Liver (tissue), 9 donors: ENCODE data around the gene CD300H. TPM values are rescaled to one million over a fixed set of nuclear protein-coding genes. Genes with fewer than 3 reads are reported as not detected.

ENCODE experiments used
- DNase-seq: peaks from one replicate; pipeline ENCODE4 v3.0.0-alpha.2; 2017; ENCODE audit warnings: low spot score
- H3K27ac ChIP-seq, 2 donors: one replicate each; pipeline ENCODE4 v1.7.0; 2013; ENCODE audit warnings: inconsistent platforms in 2 of 2, low read length in 2 of 2, control low read depth in 1 of 2, low read depth in 1 of 2, mild to moderate bottlenecking in 1 of 2
- H3K27me3 ChIP-seq, 4 donors: one replicate each; pipeline versions ENCODE4 v1.6.1 to v1.7.0; 2013; ENCODE audit warnings: low read length in 3 of 4, inconsistent platforms in 1 of 4, mild to moderate bottlenecking in 1 of 4, moderate library complexity in 1 of 4; ENCODE audit not compliant: control insufficient read depth in 4 of 4, insufficient read depth in 4 of 4
- H3K36me3 ChIP-seq, 4 donors: one replicate each; pipeline versions ENCODE4 v1.6.1 to v1.7.0; 2013; ENCODE audit warnings: low read length in 3 of 4, mild to moderate bottlenecking in 3 of 4, low read depth in 1 of 4, moderate library complexity in 1 of 4; ENCODE audit not compliant: control insufficient read depth in 4 of 4, insufficient read depth in 3 of 4
- H3K4me1 ChIP-seq, 4 donors: one replicate each; pipeline versions ENCODE4 v1.6.1 to v1.7.0; 2013; ENCODE audit warnings: low read length in 3 of 4, mild to moderate bottlenecking in 3 of 4, moderate library complexity in 1 of 4; ENCODE audit not compliant: control insufficient read depth in 4 of 4, insufficient read depth in 4 of 4
- H3K4me3 ChIP-seq, 3 donors: one replicate each; pipeline versions ENCODE4 v1.6.1 to v1.7.0; 2013; ENCODE audit warnings: low read length in 3 of 3, control low read depth in 1 of 3, low read depth in 1 of 3, mild to moderate bottlenecking in 1 of 3
- H3K9ac ChIP-seq, 2 donors: one replicate each; pipeline ENCODE4 v1.7.0; 2013; ENCODE audit warnings: low read length in 2 of 2, mild to moderate bottlenecking in 2 of 2, moderate library complexity in 2 of 2, control low read depth in 1 of 2, low read depth in 1 of 2
- H3K9me3 ChIP-seq, 4 donors: one replicate each; pipeline versions ENCODE4 v1.6.1 to v1.7.0; 2013; ENCODE audit warnings: low read length in 3 of 4; ENCODE audit not compliant: control insufficient read depth in 4 of 4
- CTCF ChIP-seq: fragments of 150-350 bp; IDR thresholded peaks from 2 replicates; pipeline ENCODE4 v1.5.1; 2017; ENCODE audit warnings: improper control_type of control experiment, low read depth, low read length; ENCODE audit not compliant: missing input control
- EGR1 ChIP-seq, 2 donors: IDR thresholded peaks; 2 replicates each; pipeline ENCODE4 v1.6.1; 2016 to 2018; ENCODE audit warnings: antibody characterized with exemption in 2 of 2, low read depth in 2 of 2
- FOXA1 ChIP-seq: IDR thresholded peaks from 2 replicates; pipeline ENCODE4 v1.6.1; 2016; ENCODE audit warnings: antibody characterized with exemption
- FOXA2 ChIP-seq: IDR thresholded peaks from 2 replicates; pipeline ENCODE4 v1.6.1; 2016; ENCODE audit warnings: antibody characterized with exemption
- GABPA ChIP-seq, 2 donors: IDR thresholded peaks in 1 of 2; conservative IDR thresholded peaks in 1 of 2; 2 replicates each; pipeline ENCODE4 v1.6.1; 2016; ENCODE audit warnings: antibody characterized with exemption in 2 of 2, mild to moderate bottlenecking in 1 of 2, moderate library complexity in 1 of 2
- HNF4A ChIP-seq, 2 donors: conservative IDR thresholded peaks; 2 replicates each; pipeline ENCODE4 v1.6.1; 2016; ENCODE audit warnings: antibody characterized with exemption in 2 of 2, mild to moderate bottlenecking in 2 of 2
- HNF4G ChIP-seq: IDR thresholded peaks from 2 replicates; pipeline ENCODE4 v1.6.1; 2016; ENCODE audit warnings: antibody characterized with exemption
- NR2F2 ChIP-seq: IDR thresholded peaks from 2 replicates; pipeline ENCODE4 v1.6.1; 2016; ENCODE audit warnings: antibody characterized with exemption
- RAD21 ChIP-seq, 2 donors: IDR thresholded peaks; 2 replicates each; pipeline ENCODE4 v1.6.1; 2016; ENCODE audit warnings: antibody characterized with exemption in 2 of 2, mild to moderate bottlenecking in 2 of 2
- RXRA ChIP-seq, 2 donors: IDR thresholded peaks; 2 replicates each; pipeline ENCODE4 v1.6.1; 2017 to 2018; ENCODE audit warnings: antibody characterized with exemption in 2 of 2, mild to moderate bottlenecking in 1 of 2
- SP1 ChIP-seq: IDR thresholded peaks from 2 replicates; pipeline ENCODE4 v1.6.1; 2018; ENCODE audit warnings: antibody characterized with exemption, mild to moderate bottlenecking
- TAF1 ChIP-seq: conservative IDR thresholded peaks from 2 replicates; pipeline ENCODE4 v1.6.1; 2016; ENCODE audit warnings: antibody characterized with exemption, mild to moderate bottlenecking
- YY1 ChIP-seq: IDR thresholded peaks from 2 replicates; pipeline ENCODE4 v1.6.1; 2016; ENCODE audit warnings: antibody characterized with exemption, mild to moderate bottlenecking
- WGBS: extraction: QIAGEN DNeasy Blood & Tissue Kit; methylation state at CpG from one replicate; pipeline ENCODE4 v1.1.7; 2013; 5-methylcytosine and 5-hydroxymethylcytosine counted together
- polyA plus RNA-seq, 2 donors: library from polyadenylated mRNA; stranded (reverse) in 1 of 2; unstranded in 1 of 2; fragments of 200-250 nt in 1 of 2; fragments of >200 nt in 1 of 2; fragmentation: Nextera tagmentation in 1 of 2; extraction: Ambion mirVana in 1 of 2; gene quantifications; one replicate each; pipeline versions ENCODE4 v1.2.1 to v1.2.3, GENCODE V29; 2013 to 2015
- total RNA-seq, 2 donors: library from RNA; depleted of rRNA; stranded (reverse); fragments of >200 nt; gene quantifications; one replicate each; pipeline ENCODE4 v1.2.3, GENCODE V29; 2014
- TF ChIP-seq, protein P1 (sequence below): IDR thresholded peaks from 2 replicates; pipeline ENCODE4 v1.6.1; 2016; ENCODE audit warnings: antibody characterized with exemption
- TF ChIP-seq, protein P2 (sequence below): IDR thresholded peaks from 2 replicates; pipeline ENCODE4 v1.6.1; 2016; ENCODE audit warnings: antibody characterized with exemption
- TF ChIP-seq, protein P3 (sequence below): IDR thresholded peaks from 2 replicates; pipeline ENCODE4 v1.6.1; 2016; ENCODE audit warnings: antibody characterized with exemption
- TF ChIP-seq, protein P4 (sequence below): IDR thresholded peaks from 2 replicates; pipeline ENCODE4 v1.6.1; 2016; ENCODE audit warnings: antibody characterized with exemption, mild to moderate bottlenecking
- donor health status: healthy.
- donor health status: healthy.
- donor health status: healthy.
- donor health status: healthy.
- donor health status: healthy.

The CD300H gene
- total and polyA plus RNA-seq, 4 donors: 0.47 TPM; not detected in 3

DNA sequence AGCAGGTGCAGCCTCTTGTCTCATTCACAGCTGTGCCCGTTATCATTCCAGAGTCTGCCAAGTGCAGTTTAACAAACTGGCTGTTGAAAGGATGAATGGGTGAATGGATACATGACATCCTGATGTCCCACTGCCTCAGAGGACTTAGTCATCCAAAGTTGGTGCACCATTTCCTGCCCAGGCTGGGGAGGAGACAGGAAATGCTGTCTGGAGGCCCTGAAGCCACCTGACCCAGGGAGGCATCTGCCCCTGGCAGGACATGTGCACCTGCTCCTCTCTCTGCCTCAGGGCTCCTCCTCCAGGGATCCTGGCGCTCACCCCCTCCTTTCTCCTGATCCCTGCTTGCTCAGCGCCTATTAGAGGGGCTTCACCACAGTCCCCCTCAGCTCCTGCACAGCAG lies 19.6 kb downstream of the CD300H start:
- no peaks in the 10 kb centered on the region for H3K9me3 ChIP-seq
- H3K36me3 ChIP-seq: no peaks in the 10 kb centered on the region
- 81% methylated on average over 3 of the region's 3 CpGs for WGBS
- DNase-seq: no peak
- peaks cover 0 to 4% (median 0%) of the 10 kb centered on the region in 4 donors for H3K4me1 ChIP-seq
- H3K4me3 ChIP-seq: no peak overlapping the region
- no peak overlapping the region for H3K27ac ChIP-seq
- TF ChIP-seq GABPA (IDR thresholded peaks at IDR 0.05 in 1 of 2, conservative IDR thresholded peaks at IDR 0.05 in 1 of 2) (no peak), HNF4A (conservative IDR thresholded peaks at IDR 0.05) (no peak), EGR1 (IDR thresholded peaks at IDR 0.05; ENCODE audit: low read depth in 2 of 2) (no peak), FOXA2 (no peak), RAD21 (IDR thresholded peaks at IDR 0.05) (no peak), CTCF (no peak), SP1 (no peak)
- TF ChIP-seq, protein P1, sequence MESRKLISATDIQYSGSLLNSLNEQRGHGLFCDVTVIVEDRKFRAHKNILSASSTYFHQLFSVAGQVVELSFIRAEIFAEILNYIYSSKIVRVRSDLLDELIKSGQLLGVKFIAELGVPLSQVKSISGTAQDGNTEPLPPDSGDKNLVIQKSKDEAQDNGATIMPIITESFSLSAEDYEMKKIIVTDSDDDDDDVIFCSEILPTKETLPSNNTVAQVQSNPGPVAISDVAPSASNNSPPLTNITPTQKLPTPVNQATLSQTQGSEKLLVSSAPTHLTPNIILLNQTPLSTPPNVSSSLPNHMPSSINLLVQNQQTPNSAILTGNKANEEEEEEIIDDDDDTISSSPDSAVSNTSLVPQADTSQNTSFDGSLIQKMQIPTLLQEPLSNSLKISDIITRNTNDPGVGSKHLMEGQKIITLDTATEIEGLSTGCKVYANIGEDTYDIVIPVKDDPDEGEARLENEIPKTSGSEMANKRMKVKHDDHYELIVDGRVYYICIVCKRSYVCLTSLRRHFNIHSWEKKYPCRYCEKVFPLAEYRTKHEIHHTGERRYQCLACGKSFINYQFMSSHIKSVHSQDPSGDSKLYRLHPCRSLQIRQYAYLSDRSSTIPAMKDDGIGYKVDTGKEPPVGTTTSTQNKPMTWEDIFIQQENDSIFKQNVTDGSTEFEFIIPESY: no peak
- H3K27me3 ChIP-seq: no peaks in the 10 kb centered on the region
- no peak overlapping the region for H3K9ac ChIP-seq

DNA sequence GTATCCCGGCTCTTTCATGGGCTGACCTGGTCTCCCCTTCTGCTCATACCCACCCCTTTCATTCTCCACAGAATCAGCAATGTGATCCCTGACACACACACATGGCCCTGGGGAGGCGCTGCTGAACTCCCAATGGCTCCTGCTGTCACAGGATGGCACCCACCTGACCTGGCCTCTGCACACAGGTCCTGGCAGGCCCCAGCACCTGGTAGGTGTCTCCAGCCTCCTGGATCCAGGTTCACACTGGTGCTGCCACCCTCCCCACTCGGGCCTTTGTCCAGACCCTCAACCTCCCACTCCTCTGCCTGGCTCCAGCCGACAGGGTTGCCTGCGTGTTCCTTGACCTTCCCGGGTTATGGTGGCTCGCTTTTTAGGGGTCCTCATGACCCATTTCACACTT lies 20.0 kb downstream of the CD300H start:
- no peak for DNase-seq
- 92% methylated on average over 7 of the region's 7 CpGs for WGBS
- Histone ChIP-seq H3K4me1 (peaks cover 0 to 4% (median 0%) of the 10 kb centered on the region in 4 donors), H3K27ac (no peak overlapping the region), H3K4me3 (no peak overlapping the region), H3K36me3 (no peaks in the 10 kb centered on the region), H3K27me3 (no peaks in the 10 kb centered on the region), H3K9me3 (no peaks in the 10 kb centered on the region), H3K9ac (no peak overlapping the region)
- TF ChIP-seq, protein P2, sequence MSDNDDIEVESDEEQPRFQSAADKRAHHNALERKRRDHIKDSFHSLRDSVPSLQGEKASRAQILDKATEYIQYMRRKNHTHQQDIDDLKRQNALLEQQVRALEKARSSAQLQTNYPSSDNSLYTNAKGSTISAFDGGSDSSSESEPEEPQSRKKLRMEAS: no peak
- TF ChIP-seq, protein P3, sequence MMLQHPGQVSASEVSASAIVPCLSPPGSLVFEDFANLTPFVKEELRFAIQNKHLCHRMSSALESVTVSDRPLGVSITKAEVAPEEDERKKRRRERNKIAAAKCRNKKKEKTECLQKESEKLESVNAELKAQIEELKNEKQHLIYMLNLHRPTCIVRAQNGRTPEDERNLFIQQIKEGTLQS: no peak
- TF ChIP-seq FOXA2 (no peak), HNF4G (no peak), RAD21 (IDR thresholded peaks at IDR 0.05) (no peak), RXRA (IDR thresholded peaks at IDR 0.05) (no peak), SP1 (no peak), CTCF (no peak), EGR1 (IDR thresholded peaks at IDR 0.05; ENCODE audit: low read depth in 2 of 2) (no peak), NR2F2 (no peak), TAF1 (no peak), YY1 (no peak), HNF4A (conservative IDR thresholded peaks at IDR 0.05) (no peak), GABPA (IDR thresholded peaks at IDR 0.05 in 1 of 2, conservative IDR thresholded peaks at IDR 0.05 in 1 of 2) (no peak), FOXA1 (no peak)
- TF ChIP-seq, protein P1: no peak
- TF ChIP-seq, protein P4, sequence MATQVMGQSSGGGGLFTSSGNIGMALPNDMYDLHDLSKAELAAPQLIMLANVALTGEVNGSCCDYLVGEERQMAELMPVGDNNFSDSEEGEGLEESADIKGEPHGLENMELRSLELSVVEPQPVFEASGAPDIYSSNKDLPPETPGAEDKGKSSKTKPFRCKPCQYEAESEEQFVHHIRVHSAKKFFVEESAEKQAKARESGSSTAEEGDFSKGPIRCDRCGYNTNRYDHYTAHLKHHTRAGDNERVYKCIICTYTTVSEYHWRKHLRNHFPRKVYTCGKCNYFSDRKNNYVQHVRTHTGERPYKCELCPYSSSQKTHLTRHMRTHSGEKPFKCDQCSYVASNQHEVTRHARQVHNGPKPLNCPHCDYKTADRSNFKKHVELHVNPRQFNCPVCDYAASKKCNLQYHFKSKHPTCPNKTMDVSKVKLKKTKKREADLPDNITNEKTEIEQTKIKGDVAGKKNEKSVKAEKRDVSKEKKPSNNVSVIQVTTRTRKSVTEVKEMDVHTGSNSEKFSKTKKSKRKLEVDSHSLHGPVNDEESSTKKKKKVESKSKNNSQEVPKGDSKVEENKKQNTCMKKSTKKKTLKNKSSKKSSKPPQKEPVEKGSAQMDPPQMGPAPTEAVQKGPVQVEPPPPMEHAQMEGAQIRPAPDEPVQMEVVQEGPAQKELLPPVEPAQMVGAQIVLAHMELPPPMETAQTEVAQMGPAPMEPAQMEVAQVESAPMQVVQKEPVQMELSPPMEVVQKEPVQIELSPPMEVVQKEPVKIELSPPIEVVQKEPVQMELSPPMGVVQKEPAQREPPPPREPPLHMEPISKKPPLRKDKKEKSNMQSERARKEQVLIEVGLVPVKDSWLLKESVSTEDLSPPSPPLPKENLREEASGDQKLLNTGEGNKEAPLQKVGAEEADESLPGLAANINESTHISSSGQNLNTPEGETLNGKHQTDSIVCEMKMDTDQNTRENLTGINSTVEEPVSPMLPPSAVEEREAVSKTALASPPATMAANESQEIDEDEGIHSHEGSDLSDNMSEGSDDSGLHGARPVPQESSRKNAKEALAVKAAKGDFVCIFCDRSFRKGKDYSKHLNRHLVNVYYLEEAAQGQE: no peak
